Measurements from ENCODE around the gene KIAA1958.

DNA sequence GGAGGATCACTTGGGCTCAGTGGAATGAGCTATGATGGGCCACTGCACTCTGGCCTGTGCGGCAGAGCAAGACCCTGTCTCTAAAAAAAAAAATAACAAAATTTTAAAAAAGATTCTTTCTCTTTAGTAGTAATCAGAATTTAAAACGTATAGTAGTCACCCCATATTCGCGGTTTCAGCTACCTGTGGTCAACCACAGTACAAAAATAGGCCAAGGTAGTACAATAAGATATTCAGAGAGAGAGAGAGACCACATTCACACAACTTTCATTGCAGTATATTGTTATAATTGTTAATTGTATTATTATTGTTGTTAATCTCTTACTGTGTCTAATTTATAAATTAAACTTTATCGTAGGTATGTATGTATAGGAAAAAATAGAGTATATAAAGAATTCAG, 212.6 kb downstream of the KIAA1958 start:
- TF ChIP-seq, protein P1, sequence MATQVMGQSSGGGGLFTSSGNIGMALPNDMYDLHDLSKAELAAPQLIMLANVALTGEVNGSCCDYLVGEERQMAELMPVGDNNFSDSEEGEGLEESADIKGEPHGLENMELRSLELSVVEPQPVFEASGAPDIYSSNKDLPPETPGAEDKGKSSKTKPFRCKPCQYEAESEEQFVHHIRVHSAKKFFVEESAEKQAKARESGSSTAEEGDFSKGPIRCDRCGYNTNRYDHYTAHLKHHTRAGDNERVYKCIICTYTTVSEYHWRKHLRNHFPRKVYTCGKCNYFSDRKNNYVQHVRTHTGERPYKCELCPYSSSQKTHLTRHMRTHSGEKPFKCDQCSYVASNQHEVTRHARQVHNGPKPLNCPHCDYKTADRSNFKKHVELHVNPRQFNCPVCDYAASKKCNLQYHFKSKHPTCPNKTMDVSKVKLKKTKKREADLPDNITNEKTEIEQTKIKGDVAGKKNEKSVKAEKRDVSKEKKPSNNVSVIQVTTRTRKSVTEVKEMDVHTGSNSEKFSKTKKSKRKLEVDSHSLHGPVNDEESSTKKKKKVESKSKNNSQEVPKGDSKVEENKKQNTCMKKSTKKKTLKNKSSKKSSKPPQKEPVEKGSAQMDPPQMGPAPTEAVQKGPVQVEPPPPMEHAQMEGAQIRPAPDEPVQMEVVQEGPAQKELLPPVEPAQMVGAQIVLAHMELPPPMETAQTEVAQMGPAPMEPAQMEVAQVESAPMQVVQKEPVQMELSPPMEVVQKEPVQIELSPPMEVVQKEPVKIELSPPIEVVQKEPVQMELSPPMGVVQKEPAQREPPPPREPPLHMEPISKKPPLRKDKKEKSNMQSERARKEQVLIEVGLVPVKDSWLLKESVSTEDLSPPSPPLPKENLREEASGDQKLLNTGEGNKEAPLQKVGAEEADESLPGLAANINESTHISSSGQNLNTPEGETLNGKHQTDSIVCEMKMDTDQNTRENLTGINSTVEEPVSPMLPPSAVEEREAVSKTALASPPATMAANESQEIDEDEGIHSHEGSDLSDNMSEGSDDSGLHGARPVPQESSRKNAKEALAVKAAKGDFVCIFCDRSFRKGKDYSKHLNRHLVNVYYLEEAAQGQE (IDR thresholded peaks at IDR 0.05): no peak
- no peak for TF ChIP-seq EP300 (IDR thresholded peaks at IDR 0.05)
- TF ChIP-seq POLR2AphosphoS2 (conservative IDR thresholded peaks at IDR 0.05; ENCODE audit: low read length): no peak
- TF ChIP-seq, protein P2, sequence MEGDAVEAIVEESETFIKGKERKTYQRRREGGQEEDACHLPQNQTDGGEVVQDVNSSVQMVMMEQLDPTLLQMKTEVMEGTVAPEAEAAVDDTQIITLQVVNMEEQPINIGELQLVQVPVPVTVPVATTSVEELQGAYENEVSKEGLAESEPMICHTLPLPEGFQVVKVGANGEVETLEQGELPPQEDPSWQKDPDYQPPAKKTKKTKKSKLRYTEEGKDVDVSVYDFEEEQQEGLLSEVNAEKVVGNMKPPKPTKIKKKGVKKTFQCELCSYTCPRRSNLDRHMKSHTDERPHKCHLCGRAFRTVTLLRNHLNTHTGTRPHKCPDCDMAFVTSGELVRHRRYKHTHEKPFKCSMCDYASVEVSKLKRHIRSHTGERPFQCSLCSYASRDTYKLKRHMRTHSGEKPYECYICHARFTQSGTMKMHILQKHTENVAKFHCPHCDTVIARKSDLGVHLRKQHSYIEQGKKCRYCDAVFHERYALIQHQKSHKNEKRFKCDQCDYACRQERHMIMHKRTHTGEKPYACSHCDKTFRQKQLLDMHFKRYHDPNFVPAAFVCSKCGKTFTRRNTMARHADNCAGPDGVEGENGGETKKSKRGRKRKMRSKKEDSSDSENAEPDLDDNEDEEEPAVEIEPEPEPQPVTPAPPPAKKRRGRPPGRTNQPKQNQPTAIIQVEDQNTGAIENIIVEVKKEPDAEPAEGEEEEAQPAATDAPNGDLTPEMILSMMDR (IDR thresholded peaks at IDR 0.05): no peak
- no peak for TF ChIP-seq KDM1A (IDR thresholded peaks at IDR 0.05; ENCODE audit: low read depth)
- TF ChIP-seq POLR2A (IDR thresholded peaks at IDR 0.05; ENCODE audit: low read length): no peak
- no peak for TF ChIP-seq HOXA7 (CRISPR knock-in tag; IDR thresholded peaks at IDR 0.05)
- TF ChIP-seq JUN (IDR thresholded peaks at IDR 0.05): no peak
- TF ChIP-seq TP53 (CRISPR knock-in tag; IDR thresholded peaks at IDR 0.05): no peak
- TF ChIP-seq, protein P3, sequence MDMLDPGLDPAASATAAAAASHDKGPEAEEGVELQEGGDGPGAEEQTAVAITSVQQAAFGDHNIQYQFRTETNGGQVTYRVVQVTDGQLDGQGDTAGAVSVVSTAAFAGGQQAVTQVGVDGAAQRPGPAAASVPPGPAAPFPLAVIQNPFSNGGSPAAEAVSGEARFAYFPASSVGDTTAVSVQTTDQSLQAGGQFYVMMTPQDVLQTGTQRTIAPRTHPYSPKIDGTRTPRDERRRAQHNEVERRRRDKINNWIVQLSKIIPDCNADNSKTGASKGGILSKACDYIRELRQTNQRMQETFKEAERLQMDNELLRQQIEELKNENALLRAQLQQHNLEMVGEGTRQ (IDR thresholded peaks at IDR 0.05): no peak
